OCI-LY1 (cell line): ENCODE results near the gene ACSS1.

ENCODE experiments used
- H2AFZ ChIP-seq: fragments of 200-600 bp; sonication (generic), shearing (Covaris generic); 2 replicates; pipeline ENCODE4 v1.6.0; 2014; ENCODE audit warnings: antibody characterized with exemption, mild to moderate bottlenecking, low read length
- H3F3A ChIP-seq: fragments of 200-600 bp; sonication (generic), shearing (Covaris generic); 2 replicates; pipeline ENCODE4 v1.6.0; 2014; ENCODE audit warnings: mild to moderate bottlenecking, antibody characterized with exemption, low read length, moderate library complexity; ENCODE audit not compliant: insufficient read depth
- H3K27ac ChIP-seq: fragments of 200-600 bp; sonication (generic); 2 replicates; pipeline ENCODE4 v1.5.1; 2014; ENCODE audit warnings: low read length, mixed run types, mild to moderate bottlenecking, low read depth; ENCODE audit not compliant: poor library complexity, severe bottlenecking
- H3K27me3 ChIP-seq: fragments of 200-600 bp; sonication (generic); 2 replicates; pipeline ENCODE4 v1.6.0; 2014; ENCODE audit warnings: antibody characterized with exemption, mild to moderate bottlenecking, low read length, moderate library complexity; ENCODE audit not compliant: insufficient read depth
- H3K36me3 ChIP-seq: fragments of 200-600 bp; sonication (generic); 2 replicates; pipeline ENCODE4 v1.6.1; 2014; ENCODE audit warnings: mild to moderate bottlenecking, antibody characterized with exemption, low read length, moderate library complexity, mixed read lengths; ENCODE audit not compliant: insufficient read depth
- H3K4me1 ChIP-seq: fragments of 200-600 bp; sonication (generic); 2 replicates; pipeline ENCODE4 v1.5.1; 2014; ENCODE audit warnings: mild to moderate bottlenecking, low read length, moderate library complexity; ENCODE audit not compliant: insufficient read depth, severe bottlenecking
- H3K4me2 ChIP-seq: fragments of 200-600 bp; sonication (generic), shearing (Covaris generic); 2 replicates; pipeline ENCODE4 v1.6.1; 2014; ENCODE audit warnings: low read length
- H3K4me3 ChIP-seq: fragments of 200-600 bp; sonication (generic); 2 replicates; pipeline ENCODE4 v1.5.1; 2014; ENCODE audit warnings: low read length, low read depth, mild to moderate bottlenecking, mixed read lengths; ENCODE audit not compliant: poor library complexity, severe bottlenecking
- H3K79me2 ChIP-seq: fragments of 200-600 bp; shearing (Covaris generic); 2 replicates; pipeline ENCODE4 v1.6.1; 2016; ENCODE audit warnings: mixed run types, low read length, mixed read lengths; ENCODE audit not compliant: insufficient read depth
- H3K9ac ChIP-seq: fragments of 200-600 bp; sonication (generic), shearing (Covaris generic); 2 replicates; pipeline ENCODE4 v1.6.1; 2014; ENCODE audit warnings: mild to moderate bottlenecking, low read length, mixed read lengths
- H3K9me2 ChIP-seq: fragments of 200-600 bp; sonication (generic), shearing (Covaris generic); 2 replicates; pipeline ENCODE4 v1.6.1; 2014; ENCODE audit warnings: low read depth, mild to moderate bottlenecking, low read length, mixed read lengths
- H3K9me3 ChIP-seq: fragments of 200-600 bp; shearing (Covaris generic); 2 replicates; pipeline ENCODE4 v1.6.1; 2014; ENCODE audit warnings: low read length, mixed read lengths
- H4K20me1 ChIP-seq: fragments of 200-600 bp; sonication (generic), shearing (Covaris generic); 2 replicates; pipeline ENCODE4 v1.6.0; 2016; ENCODE audit warnings: mild to moderate bottlenecking, low read length; ENCODE audit not compliant: insufficient read depth
- EZH2 ChIP-seq: fragments of 200-600 bp; sonication (generic), shearing (Covaris generic); IDR thresholded peaks from 2 replicates; pipeline ENCODE4 v1.8.0; 2017; ENCODE audit warnings: borderline replicate concordance, mixed run types, mild to moderate bottlenecking, antibody characterized with exemption, low read length, moderate library complexity, mixed read lengths
- TF ChIP-seq, protein P1 (sequence below): fragments of 200-600 bp; sonication (generic), shearing (Covaris generic); IDR thresholded peaks from 2 replicates; pipeline ENCODE4 v1.5.1; 2017; ENCODE audit warnings: mild to moderate bottlenecking, antibody characterized with exemption, low read length, moderate library complexity, mixed read lengths

Gene ACSS1

DNA sequence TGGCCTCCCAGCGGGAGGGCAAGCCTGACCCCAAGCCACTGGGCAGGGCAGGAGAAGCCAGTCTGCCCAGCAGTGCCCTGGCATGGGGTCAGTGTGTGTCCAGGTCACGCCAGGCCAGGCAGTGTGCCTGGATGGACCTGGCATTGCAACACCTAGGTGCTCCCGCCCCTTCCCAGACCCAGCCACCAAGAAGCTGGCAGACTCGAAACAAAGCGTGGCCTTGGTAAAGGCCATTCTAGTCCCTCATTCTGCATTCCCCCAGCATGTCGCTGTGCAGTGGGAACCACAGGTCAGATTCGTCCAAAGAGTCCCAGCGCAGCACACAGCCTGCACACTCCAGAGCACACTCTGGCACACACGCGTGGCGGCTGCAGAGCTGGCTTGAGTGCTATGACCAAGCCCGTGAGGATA lies 46.1 kb downstream of the ACSS1 start:
- Histone ChIP-seq H3K27me3 (peaks cover 3% of the 10 kb centered on the region; the same call in 1 of the 2 replicates), H4K20me1 (no peaks in the 10 kb centered on the region), H3K9me3 (no peaks in the 10 kb centered on the region), H3K4me1 (no peaks in the 10 kb centered on the region), H3K36me3 (no peaks in the 10 kb centered on the region), H3K4me3 (no peak overlapping the region), H3F3A (no peaks in the 10 kb centered on the region), H3K9ac (no peak overlapping the region), H3K79me2 (no peaks in the 10 kb centered on the region), H2AFZ (no peak overlapping the region), H3K9me2 (no peaks in the 10 kb centered on the region), H3K27ac (no peak overlapping the region), H3K4me2 (no peak overlapping the region)
- TF ChIP-seq EZH2, result no peak
- TF ChIP-seq, protein P1, sequence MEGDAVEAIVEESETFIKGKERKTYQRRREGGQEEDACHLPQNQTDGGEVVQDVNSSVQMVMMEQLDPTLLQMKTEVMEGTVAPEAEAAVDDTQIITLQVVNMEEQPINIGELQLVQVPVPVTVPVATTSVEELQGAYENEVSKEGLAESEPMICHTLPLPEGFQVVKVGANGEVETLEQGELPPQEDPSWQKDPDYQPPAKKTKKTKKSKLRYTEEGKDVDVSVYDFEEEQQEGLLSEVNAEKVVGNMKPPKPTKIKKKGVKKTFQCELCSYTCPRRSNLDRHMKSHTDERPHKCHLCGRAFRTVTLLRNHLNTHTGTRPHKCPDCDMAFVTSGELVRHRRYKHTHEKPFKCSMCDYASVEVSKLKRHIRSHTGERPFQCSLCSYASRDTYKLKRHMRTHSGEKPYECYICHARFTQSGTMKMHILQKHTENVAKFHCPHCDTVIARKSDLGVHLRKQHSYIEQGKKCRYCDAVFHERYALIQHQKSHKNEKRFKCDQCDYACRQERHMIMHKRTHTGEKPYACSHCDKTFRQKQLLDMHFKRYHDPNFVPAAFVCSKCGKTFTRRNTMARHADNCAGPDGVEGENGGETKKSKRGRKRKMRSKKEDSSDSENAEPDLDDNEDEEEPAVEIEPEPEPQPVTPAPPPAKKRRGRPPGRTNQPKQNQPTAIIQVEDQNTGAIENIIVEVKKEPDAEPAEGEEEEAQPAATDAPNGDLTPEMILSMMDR, result no peak

DNA sequence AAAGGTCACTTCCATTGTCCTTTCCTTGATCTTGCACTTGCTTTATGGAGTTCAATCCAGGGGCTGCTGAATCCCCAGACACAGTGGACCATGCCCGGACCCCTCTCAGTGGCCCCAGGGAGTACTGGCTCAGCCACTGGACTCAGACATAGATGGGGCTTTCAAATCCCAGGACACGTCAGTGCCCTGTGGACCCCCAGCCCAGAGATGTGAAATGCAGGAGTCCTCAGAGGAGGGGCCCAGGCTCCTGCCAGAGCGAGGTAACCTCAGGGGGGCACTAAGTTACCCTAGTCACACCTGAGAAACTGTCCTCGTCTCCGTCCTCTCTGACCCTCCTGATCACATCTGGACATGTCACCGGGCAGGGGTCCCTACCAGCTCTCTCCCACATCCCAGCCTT lies 46.7 kb downstream of the ACSS1 start:
- Histone ChIP-seq H3K27me3 (no peaks in the 10 kb centered on the region), H3K27ac (no peak overlapping the region), H3K4me1 (no peaks in the 10 kb centered on the region), H3K9ac (no peak overlapping the region), H3F3A (no peaks in the 10 kb centered on the region), H4K20me1 (no peaks in the 10 kb centered on the region), H3K9me2 (no peaks in the 10 kb centered on the region), H3K4me3 (no peak overlapping the region), H2AFZ (no peak overlapping the region), H3K36me3 (no peaks in the 10 kb centered on the region), H3K4me2 (no peak overlapping the region), H3K9me3 (no peaks in the 10 kb centered on the region), H3K79me2 (no peaks in the 10 kb centered on the region)
- TF ChIP-seq, protein P1, result no peak
- no peak for TF ChIP-seq EZH2

DNA sequence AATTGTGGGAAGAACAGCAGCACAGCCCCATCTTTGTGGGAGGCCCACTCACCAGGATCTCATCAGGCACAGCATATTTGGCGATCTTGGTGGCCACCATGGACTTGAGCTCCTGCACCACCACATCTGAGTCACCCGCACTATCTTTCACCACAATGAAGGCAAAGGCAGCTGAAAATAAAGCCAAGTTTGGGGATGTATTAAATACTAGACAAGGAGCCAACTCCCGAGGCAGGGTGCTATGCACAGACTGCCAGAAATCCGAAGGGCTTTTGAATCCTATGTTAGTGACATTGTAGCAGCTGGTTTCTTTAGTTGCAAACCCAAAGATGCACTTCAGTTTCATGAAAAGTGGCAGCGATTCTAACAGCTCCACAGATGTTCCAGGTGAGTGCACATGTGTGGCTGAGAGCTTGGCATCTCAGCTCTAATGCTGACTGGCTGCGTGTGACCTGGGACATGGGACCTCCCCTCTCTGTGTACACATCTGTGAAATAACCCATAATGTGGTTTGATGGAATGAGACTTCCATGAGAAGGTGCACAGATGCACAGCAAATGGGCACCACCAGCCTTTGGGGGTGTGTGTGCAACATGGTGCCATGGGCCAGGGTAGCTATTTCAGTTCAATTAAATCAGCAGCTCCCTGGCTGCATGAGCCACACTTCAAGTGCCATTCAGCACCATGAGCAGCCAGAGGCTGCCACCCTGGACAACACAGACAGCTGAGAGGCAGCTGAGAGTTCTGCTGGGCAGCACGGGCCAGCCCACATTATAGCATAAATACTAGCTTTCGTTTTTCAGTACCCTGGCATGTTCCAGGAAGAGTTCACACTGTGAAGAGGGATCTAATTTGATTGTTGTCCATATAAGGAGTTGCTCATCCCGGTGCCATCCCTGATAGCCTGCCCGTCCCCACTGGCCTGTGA lies 48.5 kb downstream of the ACSS1 start:
- no peak for TF ChIP-seq EZH2
- TF ChIP-seq, protein P1, result no peak
- H3K9ac ChIP-seq, result no peak overlapping the region
- H3K4me2 ChIP-seq, result no peak overlapping the region
- no peak overlapping the region for H2AFZ ChIP-seq
- H4K20me1 ChIP-seq, result no peaks in the 10 kb centered on the region
- H3K4me1 ChIP-seq, result no peaks in the 10 kb centered on the region
- H3K9me2 ChIP-seq, result no peaks in the 10 kb centered on the region
- no peak overlapping the region for H3K27ac ChIP-seq
- H3K27me3 ChIP-seq, result no peaks in the 10 kb centered on the region
- H3K9me3 ChIP-seq, result no peaks in the 10 kb centered on the region
- H3K36me3 ChIP-seq, result no peaks in the 10 kb centered on the region
- H3K4me3 ChIP-seq, result no peak overlapping the region
- no peaks in the 10 kb centered on the region for H3F3A ChIP-seq
- no peaks in the 10 kb centered on the region for H3K79me2 ChIP-seq
